Measurements from ENCODE around the gene PLAC9.
"Not testable (repeated sequence)": the region's sequence is repeated elsewhere in the genome, so short reads cannot be mapped to it uniquely, and the experiment has no call there.

PLAC9 gene, protein sequence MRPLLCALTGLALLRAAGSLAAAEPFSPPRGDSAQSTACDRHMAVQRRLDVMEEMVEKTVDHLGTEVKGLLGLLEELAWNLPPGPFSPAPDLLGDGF

DNA sequence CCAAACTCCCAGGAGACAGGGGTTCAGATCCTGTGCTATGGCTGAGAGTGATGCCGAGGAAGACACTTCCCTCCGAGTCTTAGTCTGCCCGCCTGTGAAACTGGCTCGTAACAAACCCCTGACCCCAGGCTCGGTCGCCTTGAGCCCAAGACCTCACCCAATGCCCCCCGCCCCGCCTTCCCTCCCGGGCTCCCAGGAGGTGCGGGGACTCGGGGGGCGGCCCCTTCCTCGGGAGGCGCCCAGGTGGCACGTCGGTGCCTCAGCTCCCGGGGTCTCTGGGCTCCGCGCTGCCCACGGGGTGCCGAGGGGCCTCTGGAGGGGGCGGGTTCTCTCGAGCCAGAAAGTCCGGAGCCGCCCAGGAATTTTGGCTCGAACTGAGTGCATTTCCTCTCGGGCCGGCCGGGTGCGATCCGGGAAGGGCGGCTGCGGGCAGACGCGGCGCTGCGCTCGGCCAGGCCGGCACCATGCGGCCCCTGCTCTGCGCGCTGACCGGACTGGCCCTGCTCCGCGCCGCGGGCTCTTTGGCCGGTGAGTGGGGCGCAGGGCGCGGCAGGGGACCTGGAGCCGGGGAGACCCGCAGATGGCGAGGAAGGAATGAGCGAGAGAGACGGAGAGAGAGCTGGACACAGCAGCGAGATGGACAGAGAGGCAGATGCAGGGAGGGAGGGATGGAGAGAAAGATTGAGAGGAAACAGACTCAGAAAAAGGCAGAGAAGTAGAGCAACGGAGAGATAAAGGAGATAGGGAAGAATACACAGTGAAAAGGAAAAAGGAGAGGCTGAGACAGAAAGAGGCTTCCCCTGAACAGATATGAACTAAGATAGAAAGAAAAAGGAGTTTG lies at the start of gene PLAC9:
Gene PLAC9 (plus strand): TSS at position 432 of the 841 bp plus-strand sequence. CDS start 33 bp downstream, at position 465.
- no peak within 1 kb of the TSS for H3K4me2 ChIP-seq
- H3K27me3 ChIP-seq, result peaks cover 0 to 4% (median 0%) of the 10 kb centered on the region in 11 experiments; a peak in 1 of 22 replicates
- H3K4me1 ChIP-seq, result peaks cover 0 to 5% (median under 1%) of the 10 kb centered on the region in 10 experiments; a peak in 7 of 20 replicates
- H3K4me3 ChIP-seq, result no peak within 1 kb of the TSS
- no peaks in the 10 kb centered on the region for H3K36me3 ChIP-seq
- no peaks in the 10 kb centered on the region for H4K20me1 ChIP-seq
- H3K9ac ChIP-seq, result no peak within 1 kb of the TSS
- no peaks in the 10 kb centered on the region for H3K9me3 ChIP-seq (replicated peaks in 1 of 11)
- no peak within 1 kb of the TSS for H3K27ac ChIP-seq
- no peak for TF ChIP-seq Cebpa-rat (IDR thresholded peaks at IDR 0.05)

DNA sequence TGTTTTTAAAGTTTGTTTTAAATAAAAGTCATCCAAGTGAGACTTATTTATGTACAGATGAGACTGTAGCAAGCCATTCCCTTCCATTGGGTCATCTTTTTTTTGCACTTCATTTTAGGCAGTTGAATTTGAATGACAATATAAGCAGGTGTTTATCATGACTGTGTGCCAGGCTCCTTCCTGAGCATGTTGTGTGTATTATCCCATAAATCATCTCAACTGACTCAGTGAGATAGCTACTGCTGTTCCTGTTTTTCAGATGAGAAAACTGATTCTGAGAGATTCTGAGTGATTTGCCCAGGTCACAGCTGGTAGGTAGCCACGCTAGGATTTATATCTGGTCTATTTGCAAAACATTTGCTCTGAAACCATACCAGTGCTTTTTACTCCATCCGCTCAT lies 42.4 kb upstream of the PLAC9 start:
- H4K20me1 ChIP-seq, result no peaks in the 10 kb centered on the region
- H3K9me3 ChIP-seq (replicated peaks in 1 of 11), result no peaks in the 10 kb centered on the region
- no peak for TF ChIP-seq Cebpa-rat (IDR thresholded peaks at IDR 0.05)
- no peak overlapping the region for H3K4me2 ChIP-seq
- H3K27me3 ChIP-seq, result no peaks in the 10 kb centered on the region
- peaks cover 0 to 15% (median 0%) of the 10 kb centered on the region in 11 experiments; a peak in 1 of 22 replicates for H3K36me3 ChIP-seq
- no peak overlapping the region for H3K4me3 ChIP-seq
- no peak overlapping the region for H3K27ac ChIP-seq
- no peak overlapping the region for H3K9ac ChIP-seq
- H3K4me1 ChIP-seq, result no peaks in the 10 kb centered on the region

DNA sequence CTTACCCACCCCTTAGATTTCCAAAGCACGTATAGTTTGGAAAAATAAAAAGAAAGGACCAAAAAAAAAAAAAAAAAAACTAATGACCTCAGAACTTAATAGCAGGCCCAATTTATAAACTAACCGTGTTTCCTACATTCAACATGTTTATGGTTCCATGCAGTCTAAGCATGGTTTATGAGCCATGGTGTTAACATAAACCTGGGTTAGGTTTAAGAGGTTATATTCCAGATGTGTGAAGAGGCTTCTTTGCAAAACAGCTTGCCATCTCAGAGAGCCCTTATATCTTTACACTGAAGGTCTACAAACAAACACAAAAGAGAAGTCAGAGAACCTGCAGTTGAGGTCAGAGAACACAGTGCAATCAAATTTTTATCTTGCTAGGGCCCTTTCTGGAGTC lies 38.3 kb upstream of the PLAC9 start:
- peaks cover 0 to 7% (median 0%) of the 10 kb centered on the region in 11 experiments; a peak in 1 of 22 replicates for H3K36me3 ChIP-seq
- H3K4me3 ChIP-seq, result no peak overlapping the region

DNA sequence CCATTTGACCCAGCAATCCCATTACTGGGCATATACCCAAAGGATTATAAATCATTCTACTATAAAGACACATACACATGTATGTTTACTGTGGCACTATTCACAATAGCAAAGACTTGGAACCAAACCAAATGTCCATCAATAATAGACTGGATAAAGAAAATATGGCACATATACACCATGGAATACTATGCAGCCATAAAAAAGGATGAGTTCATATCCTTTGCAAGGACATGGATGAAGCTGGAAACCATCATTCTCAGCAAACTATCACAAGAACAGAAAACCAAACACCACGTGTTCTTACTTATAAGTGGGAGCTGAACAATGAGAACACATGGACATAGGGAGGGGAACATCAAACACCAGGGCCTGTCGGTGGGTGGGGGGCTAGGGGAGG lies 34.3 kb upstream of the PLAC9 start:
- not testable (repeated sequence) for H3K4me3 ChIP-seq; H3K4me1 ChIP-seq; H3K4me2 ChIP-seq; H3K9me3 ChIP-seq (replicated peaks in 1 of 11); H3K9ac ChIP-seq; H4K20me1 ChIP-seq; H3K27ac ChIP-seq; H3K27me3 ChIP-seq; H3K36me3 ChIP-seq

More for the DNA sequence above, 38.3 kb upstream of the PLAC9 start:
- no peak overlapping the region for H3K4me2 ChIP-seq
- no peak for TF ChIP-seq Cebpa-rat (IDR thresholded peaks at IDR 0.05)
- no peak overlapping the region for H3K27ac ChIP-seq
- peaks cover 0 to 2% (median 0%) of the 10 kb centered on the region in 11 experiments; a peak in 1 of 22 replicates for H3K9me3 ChIP-seq (replicated peaks in 1 of 11)
- H3K27me3 ChIP-seq, result no peaks in the 10 kb centered on the region
- H3K9ac ChIP-seq, result no peak overlapping the region
- peaks cover 0 to under 1% (median 0%) of the 10 kb centered on the region in 10 experiments; a peak in 1 of 20 replicates for H3K4me1 ChIP-seq
- no peaks in the 10 kb centered on the region for H4K20me1 ChIP-seq

DNA sequence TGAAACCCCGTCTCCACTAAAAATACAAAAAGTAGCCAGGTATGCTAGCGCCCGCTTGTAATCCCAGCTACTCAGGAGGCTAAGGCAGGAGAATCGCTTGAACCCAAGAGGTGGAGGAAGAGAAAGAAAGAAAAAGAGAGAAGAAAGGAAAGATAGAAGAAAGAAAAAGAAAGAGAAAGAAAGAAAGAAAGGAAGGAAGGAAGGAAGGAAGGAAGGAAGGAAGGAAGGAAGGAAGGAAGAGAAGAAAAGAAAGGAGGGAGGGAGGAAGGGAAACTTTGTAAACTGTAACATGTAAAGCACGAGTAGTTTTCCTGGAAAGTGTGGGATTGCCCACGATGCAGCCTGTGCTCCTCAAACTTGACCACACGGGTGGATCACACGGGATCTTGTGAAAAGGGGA lies 33.2 kb upstream of the PLAC9 start:
- not testable (repeated sequence) for H3K4me2 ChIP-seq; H3K9ac ChIP-seq; H3K9me3 ChIP-seq (replicated peaks in 1 of 11); H3K4me3 ChIP-seq; H3K4me1 ChIP-seq; H3K27me3 ChIP-seq; H3K27ac ChIP-seq; H3K36me3 ChIP-seq; H4K20me1 ChIP-seq

DNA sequence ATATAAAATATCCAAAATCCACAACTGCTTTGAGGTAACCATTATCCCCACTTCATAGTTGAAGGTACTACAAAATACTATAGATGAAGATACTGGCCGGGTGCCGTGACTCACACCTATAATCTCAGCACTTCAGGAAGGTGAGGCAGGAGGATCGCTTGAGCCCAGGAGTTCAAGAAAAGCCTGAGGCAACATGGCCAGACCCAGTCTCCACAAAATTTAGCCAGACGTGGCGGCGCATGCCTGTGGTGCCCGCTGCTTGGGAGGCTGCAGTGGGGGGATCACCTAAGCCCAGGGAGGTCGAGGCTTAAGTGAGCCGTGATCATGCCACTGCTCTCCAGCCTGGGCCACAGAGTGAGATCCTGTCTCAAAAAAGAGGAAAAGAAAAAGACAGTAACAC lies 32.4 kb upstream of the PLAC9 start:
- no peak overlapping the region for H3K4me3 ChIP-seq
- H3K27ac ChIP-seq, result no peak overlapping the region
- TF ChIP-seq Cebpa-rat (IDR thresholded peaks at IDR 0.05), result no peak
- no peak overlapping the region for H3K9ac ChIP-seq
- H3K27me3 ChIP-seq, result no peaks in the 10 kb centered on the region
- H3K36me3 ChIP-seq, result no peaks in the 10 kb centered on the region
- H3K9me3 ChIP-seq (replicated peaks in 1 of 11), result peaks cover 0 to 6% (median 0%) of the 10 kb centered on the region in 11 experiments; a peak in 1 of 22 replicates
- no peaks in the 10 kb centered on the region for H4K20me1 ChIP-seq
- H3K4me2 ChIP-seq, result no peak overlapping the region
- peaks cover 0 to 11% (median 0%) of the 10 kb centered on the region in 10 experiments; a peak in 3 of 20 replicates for H3K4me1 ChIP-seq

DNA sequence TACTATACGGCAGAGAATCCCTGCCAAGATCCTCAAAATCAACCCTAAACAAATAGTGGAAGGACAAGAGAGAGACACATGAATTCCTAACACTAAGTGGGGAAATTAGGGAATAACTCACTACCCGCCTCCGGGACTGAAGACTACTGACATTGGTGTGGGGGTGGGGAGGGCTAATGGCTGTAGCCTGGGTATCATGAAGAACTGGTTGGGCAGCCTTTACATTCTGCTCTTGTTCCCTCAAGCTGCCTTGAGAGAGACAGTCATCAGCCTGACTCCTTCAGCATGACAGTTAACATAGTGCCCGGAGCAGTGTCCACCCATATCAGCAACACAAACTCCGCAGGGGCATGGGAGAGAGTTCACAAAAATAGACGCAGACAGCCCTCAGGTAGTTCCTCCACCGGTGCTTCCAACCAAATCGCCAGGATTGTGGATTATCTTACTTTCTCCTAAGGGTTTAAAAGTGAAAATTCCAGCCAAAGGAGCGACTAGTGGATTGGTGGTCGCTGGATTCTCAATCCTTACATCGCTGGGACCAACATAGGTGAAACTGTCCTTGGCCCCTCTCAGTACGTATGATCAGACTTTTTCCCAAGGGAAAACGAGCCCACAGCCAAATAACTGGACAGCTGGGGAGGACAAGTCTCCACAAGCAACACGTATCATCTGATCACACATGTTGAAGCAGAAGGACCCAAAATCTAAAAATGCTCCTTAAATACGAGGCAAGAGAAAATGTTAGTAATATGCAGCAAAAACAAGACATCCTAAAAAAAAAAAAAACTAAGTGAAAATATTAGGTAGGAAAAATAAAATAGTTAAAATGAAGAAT lies 31.5 kb upstream of the PLAC9 start:
- no peaks in the 10 kb centered on the region for H4K20me1 ChIP-seq
- no peak overlapping the region for H3K27ac ChIP-seq
- no peak overlapping the region for H3K4me3 ChIP-seq
- no peaks in the 10 kb centered on the region for H3K27me3 ChIP-seq
- H3K4me1 ChIP-seq, result peaks cover 0 to 11% (median 0%) of the 10 kb centered on the region in 10 experiments; a peak in 3 of 20 replicates
- H3K9ac ChIP-seq, result no peak overlapping the region
- no peak for TF ChIP-seq Cebpa-rat (IDR thresholded peaks at IDR 0.05)
- H3K36me3 ChIP-seq, result no peaks in the 10 kb centered on the region
- peaks cover 0 to 6% (median 0%) of the 10 kb centered on the region in 11 experiments; a peak in 1 of 22 replicates for H3K9me3 ChIP-seq (replicated peaks in 1 of 11)
- H3K4me2 ChIP-seq, result no peak overlapping the region

DNA sequence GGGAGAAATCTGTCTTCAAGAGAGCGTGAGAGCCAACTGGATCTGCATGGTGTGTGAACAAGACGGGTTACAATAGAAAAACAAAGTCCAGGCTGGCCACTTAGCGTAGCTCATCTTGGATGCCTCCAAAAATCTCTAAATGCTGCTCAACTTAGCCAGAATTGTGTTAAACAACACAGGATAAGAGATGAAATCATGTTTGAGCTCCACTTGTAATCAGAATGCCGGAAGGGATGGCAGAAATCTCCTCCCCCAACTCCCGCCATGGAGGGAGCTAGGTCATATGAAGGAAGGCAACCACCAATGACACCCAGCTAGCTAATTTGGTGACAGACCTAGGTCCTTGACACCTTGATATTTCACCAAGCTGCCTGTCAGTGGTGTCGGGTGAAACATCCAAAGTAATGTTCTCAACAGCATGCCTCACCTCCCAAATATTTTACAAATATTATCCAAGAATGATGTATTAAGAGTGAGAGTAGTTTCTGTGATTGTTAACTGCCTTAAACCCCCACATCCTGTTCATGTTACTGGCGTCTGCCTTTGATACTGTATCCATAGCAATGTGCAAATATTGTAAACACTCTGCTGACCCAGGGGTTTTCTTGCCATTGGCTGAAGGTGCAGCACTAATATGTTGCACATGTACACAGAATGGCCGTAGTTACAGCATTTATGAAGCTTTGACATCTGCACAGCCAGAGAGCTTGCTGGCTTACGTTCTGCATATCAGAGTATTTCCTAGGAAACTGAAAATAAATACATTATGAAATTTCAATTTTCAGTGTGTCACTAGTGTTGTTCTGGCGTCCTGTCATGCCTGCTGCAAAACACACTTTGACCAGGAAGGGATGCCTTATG lies 28.2 kb upstream of the PLAC9 start:
- Histone ChIP-seq H3K4me2 (peak overlapping the region in 1 of 11 experiments; percentile 25; a peak in 1 of 22 replicates), H4K20me1 (no peaks in the 10 kb centered on the region), H3K27ac (no peak overlapping the region), H3K9me3 (replicated peaks in 1 of 11) (peaks cover 24 to 32% (median 26%) of the 10 kb centered on the region in 11 experiments), H3K36me3 (peaks cover 0 to 4% (median 0%) of the 10 kb centered on the region in 11 experiments; a peak in 1 of 22 replicates), H3K4me1 (peaks cover 0 to 10% (median 0%) of the 10 kb centered on the region in 10 experiments; a peak in 3 of 20 replicates), H3K4me3 (no peak overlapping the region), H3K9ac (no peak overlapping the region), H3K27me3 (no peaks in the 10 kb centered on the region)
- TF ChIP-seq Cebpa-rat (IDR thresholded peaks at IDR 0.05), result no peak

All from BLaER1 treated with 17β-estradiol and CSF1 and Interleukin-3, amounts not matched to agents 10 nM and 100 nM (cell line).